OCI-LY7 (cell line): ENCODE measurements around the gene HS6ST3. TPM values are rescaled to one million over a fixed set of nuclear protein-coding genes. Genes with fewer than 3 reads are reported as not detected.
A peak's percentile ranks its signal among the peaks of the same experiment; 100 is the strongest.

ENCODE experiments used
- BruUV-seq: library from RNA; stranded (reverse); fragments of 400-500 nt; replicated peaks from 2 replicates; lab custom pipeline; 2021; lab: Mats Ljungman, UMichigan
- CTCF ChIA-PET: fragments of 300-600 bp; sonication (Branson Sonifier 250); formaldehyde crosslinking; loops from one replicate; lab custom pipeline; 2022; ENCODE audit warnings: antibody characterized with exemption; ENCODE audit not compliant: unreplicated experiment; lab: Charles Lee
- POLR2A ChIA-PET: fragments of 300-600 bp; sonication (Branson Sonifier 250); formaldehyde crosslinking; loops from one replicate; lab custom pipeline; 2022; ENCODE audit warnings: antibody characterized with exemption; lab: Charles Lee
- DNase-seq: peaks from one replicate; pipeline ENCODE4 v3.0.0-alpha.2; 2015; ENCODE audit warnings: low spot score
- H2AFZ ChIP-seq: fragments of 200-600 bp; sonication (generic), shearing (Covaris generic); 2 replicates; pipeline ENCODE4 v1.6.1; 2014; ENCODE audit warnings: mild to moderate bottlenecking, antibody characterized with exemption, low read length, moderate library complexity
- H3K27ac ChIP-seq: fragments of 200-600 bp; sonication (generic); 2 replicates; pipeline ENCODE4 v1.5.1; 2014; ENCODE audit warnings: mixed run types, low read depth, mild to moderate bottlenecking, moderate library complexity, low read length, inconsistent platforms; ENCODE audit not compliant: poor library complexity, severe bottlenecking
- H3K36me3 ChIP-seq: fragments of 200-600 bp; sonication (generic); 2 replicates; pipeline ENCODE4 v1.6.1; 2014; ENCODE audit warnings: mild to moderate bottlenecking, antibody characterized with exemption, low read length, moderate library complexity, mixed read lengths; ENCODE audit not compliant: insufficient read depth
- H3K4me1 ChIP-seq: fragments of 200-600 bp; sonication (generic); 2 replicates; pipeline ENCODE4 v1.5.1; 2014; ENCODE audit warnings: mild to moderate bottlenecking, low read length; ENCODE audit not compliant: insufficient read depth, poor library complexity, severe bottlenecking
- H3K4me2 ChIP-seq: fragments of 200-600 bp; sonication (generic); 2 replicates; pipeline ENCODE4 v1.6.1; 2014; ENCODE audit warnings: mild to moderate bottlenecking, low read length
- H3K4me3 ChIP-seq: fragments of 200-600 bp; sonication (generic); 2 replicates; pipeline ENCODE4 v1.5.1; 2014; ENCODE audit warnings: mild to moderate bottlenecking, low read depth, low read length; ENCODE audit not compliant: poor library complexity, severe bottlenecking
- H3K79me2 ChIP-seq: fragments of 200-600 bp; sonication (generic); 2 replicates; pipeline ENCODE4 v1.6.1; 2016; ENCODE audit warnings: low read depth, mild to moderate bottlenecking, low read length, moderate library complexity, mixed read lengths; ENCODE audit not compliant: insufficient read depth
- H3K9me2 ChIP-seq: fragments of 200-600 bp; sonication (generic); 2 replicates; pipeline ENCODE4 v1.6.1; 2016; ENCODE audit warnings: mild to moderate bottlenecking, low read length, mixed read lengths; ENCODE audit not compliant: insufficient read depth
- H3K9me3 ChIP-seq: fragments of 200-600 bp; sonication (generic); 2 replicates; pipeline ENCODE4 v1.6.1; 2014; ENCODE audit warnings: mild to moderate bottlenecking, mixed run types, low read length, mixed read lengths
- H4K20me1 ChIP-seq: fragments of 200-600 bp; sonication (generic); 2 replicates; pipeline ENCODE4 v1.6.1; 2014; ENCODE audit warnings: mild to moderate bottlenecking, antibody characterized with exemption, low read length, moderate library complexity, mixed read lengths; ENCODE audit not compliant: insufficient read depth
- CTCF ChIP-seq: fragments of 200-600 bp; sonication (generic); conservative IDR thresholded peaks from 2 replicates; pipeline ENCODE4 v1.5.1; 2014; ENCODE audit warnings: mild to moderate bottlenecking, antibody characterized with exemption, low read length, moderate library complexity, mixed read lengths
- EZH2phosphoT487 ChIP-seq: fragments of 200-600 bp; sonication (generic); IDR thresholded peaks from 2 replicates; pipeline ENCODE4 v1.6.1; 2018; ENCODE audit warnings: low read depth, borderline replicate concordance, mild to moderate bottlenecking, mixed run types, antibody characterized with exemption, low read length, moderate library complexity, mixed read lengths
- intact Hi-C: fragments of 100-400 bp; cut with micrococcal nuclease; formaldehyde crosslinking; loops from one replicate; pipeline ENCODE4 v1.10.0; 2022; ENCODE audit not compliant: unreplicated experiment
- total RNA-seq, 2 experiments: library from RNA; depleted of rRNA in 1 of 2; stranded (reverse); fragments of >200 nt in 1 of 2; shearing (Covaris generic) in 1 of 2; gene quantifications; 2 replicates each; pipeline ENCODE4 v1.2.3, GENCODE V29; 2014 to 2022

The HS6ST3 gene
- total RNA-seq, 2 experiments from 2014 or later = not detected

- H2AFZ ChIP-seq = no peak overlapping the region
- H3K36me3 ChIP-seq = no peaks in the 10 kb centered on the region
- no peaks in the 10 kb centered on the region for H3K79me2 ChIP-seq
- POLR2A ChIA-PET = interaction anchor here (0.7 kb wide), 1 partner anchor 1052 kb away, joined by 3 read pairs; no protein-coding TSS in a partner anchor
- no peaks in the 10 kb centered on the region for H3K4me1 ChIP-seq
- intact Hi-C loops = no loop called here
- no peak for DNase-seq
- H3K4me2 ChIP-seq = no peak overlapping the region
- CTCF ChIA-PET = no interaction called here
- TF ChIP-seq EZH2phosphoT487 (no peak), CTCF (no peak)
- no peaks in the 10 kb centered on the region for H4K20me1 ChIP-seq
- no peaks in the 10 kb centered on the region for H3K9me2 ChIP-seq
- H3K27ac ChIP-seq = no peak overlapping the region
- BruUV-seq = no TSS peak
- H3K9me3 ChIP-seq = no peaks in the 10 kb centered on the region
- H3K4me3 ChIP-seq = no peak overlapping the region
These were observed 131.6 kb downstream of the HS6ST3 start for GRCh38 chr13:96221471-96221870.

- CTCF ChIA-PET = no interaction called here
- intact Hi-C loops = no loop called here
- DNase-seq = no peak
- Histone ChIP-seq H2AFZ (no peak overlapping the region), H3K36me3 (no peaks in the 10 kb centered on the region), H3K4me2 (no peak overlapping the region), H3K27ac (no peak overlapping the region), H3K4me3 (no peak overlapping the region), H3K4me1 (no peaks in the 10 kb centered on the region), H4K20me1 (no peaks in the 10 kb centered on the region), H3K9me3 (no peaks in the 10 kb centered on the region), H3K9me2 (no peaks in the 10 kb centered on the region), H3K79me2 (no peaks in the 10 kb centered on the region)
- POLR2A ChIA-PET = interaction anchor here (0.6 kb wide), 1 partner anchor 1109 kb away, joined by 7 read pairs; no protein-coding TSS in a partner anchor
- BruUV-seq = no TSS peak
- no peak for TF ChIP-seq EZH2phosphoT487
- TF ChIP-seq CTCF = no peak
These were observed 133.3 kb downstream of the HS6ST3 start for GRCh38 chr13:96223231-96223630.

GRCh38 chr13:96229356-96229755 is 139.4 kb downstream of the HS6ST3 start:
- intact Hi-C loops = no loop called here

More at GRCh38 chr13:96229356-96229755, 139.4 kb downstream of the HS6ST3 start:
- H3K9me3 ChIP-seq = no peaks in the 10 kb centered on the region
- H3K27ac ChIP-seq = no peak overlapping the region
- peak; percentile 65 for TF ChIP-seq CTCF
- no peak for TF ChIP-seq EZH2phosphoT487
- peak; percentile 1 for DNase-seq
- H3K4me2 ChIP-seq = no peak overlapping the region
- ChIA-PET CTCF (no interaction called here), POLR2A (no interaction called here)
- H3K4me3 ChIP-seq = no peak overlapping the region
- no peaks in the 10 kb centered on the region for H3K79me2 ChIP-seq
- no peaks in the 10 kb centered on the region for H3K4me1 ChIP-seq
- H3K9me2 ChIP-seq = no peaks in the 10 kb centered on the region
- no peak overlapping the region for H2AFZ ChIP-seq
- H3K36me3 ChIP-seq = no peaks in the 10 kb centered on the region
- no TSS peak for BruUV-seq
- no peaks in the 10 kb centered on the region for H4K20me1 ChIP-seq
